SK-N-SH (cell line): ENCODE data around the gene PLCXD1. TPM values are rescaled to one million over a fixed set of nuclear protein-coding genes. Genes with fewer than 3 reads are reported as not detected.

Experiments
- CTCF ChIA-PET: fragments of 300-600, 350-600 bp; formaldehyde crosslinking; extraction: SDS; loops from one replicate; lab custom pipeline; 2021; lab: Yijun Ruan, JAX
- POLR2A ChIA-PET: fragments of 350-600 bp; sonication (Branson Sonifier 250); formaldehyde crosslinking; extraction: SDS; loops from one replicate; lab custom pipeline; 2020; ENCODE audit warnings: antibody characterized with exemption, inconsistent platforms; lab: Yijun Ruan, JAX
- DNase-seq: peaks from one replicate; pipeline ENCODE4 v3.0.0; 2012
- H2AFZ ChIP-seq: fragments of 200-600 bp; sonication (generic); 2 replicates; pipeline ENCODE4 v1.8.1; 2016; ENCODE audit warnings: antibody characterized with exemption, mild to moderate bottlenecking, low read depth
- H3F3A ChIP-seq: fragments of 200-600 bp; sonication (generic); replicated peaks from 2 replicates; pipeline ENCODE3; 2016; ENCODE audit warnings: antibody characterized with exemption, mild to moderate bottlenecking; ENCODE audit not compliant: insufficient read depth
- H3K27ac ChIP-seq, 2 experiments: fragments of 200-500 bp in 1 of 2; fragments of 200-600 bp in 1 of 2; sonication (Bioruptor generic) in 1 of 2; sonication (generic), shearing (Covaris generic) in 1 of 2; 2 replicates each; pipeline versions ENCODE4 v1.5.1 to v1.6.1; 2014 to 2016; ENCODE audit warnings: low read depth in 2 of 2, inconsistent platforms in 1 of 2, low read length in 1 of 2, mild to moderate bottlenecking in 1 of 2, mixed read lengths in 1 of 2
- H3K27me3 ChIP-seq: fragments of 200-600 bp; sonication (generic), shearing (Covaris generic); 2 replicates; pipeline ENCODE4 v1.6.1; 2016; ENCODE audit warnings: mixed run types; ENCODE audit not compliant: insufficient read depth
- H3K36me3 ChIP-seq, 2 experiments: fragments of 200-500 bp in 1 of 2; fragments of 200-600 bp in 1 of 2; sonication (Bioruptor generic) in 1 of 2; sonication (generic) in 1 of 2; replicated peaks in 1 of 2; 2 replicates each; pipeline versions ENCODE3 to v1.5.1; 2014 to 2016; ENCODE audit warnings: low read length in 1 of 2, mild to moderate bottlenecking in 1 of 2; ENCODE audit not compliant: insufficient read depth in 2 of 2, control insufficient read depth in 1 of 2
- H3K4me1 ChIP-seq, 2 experiments: fragments of 200-500 bp in 1 of 2; fragments of 200-600 bp in 1 of 2; sonication (Bioruptor generic) in 1 of 2; sonication (generic), shearing (Covaris generic) in 1 of 2; 2 replicates each; pipeline versions ENCODE4 v1.5.1 to v1.6.1; 2014 to 2016; ENCODE audit warnings: low read depth in 1 of 2, low read length in 1 of 2, mixed run types in 1 of 2; ENCODE audit not compliant: insufficient read depth in 2 of 2, control insufficient read depth in 1 of 2
- H3K4me2 ChIP-seq: fragments of 200-600 bp; sonication (generic), shearing (Covaris generic); 2 replicates; pipeline ENCODE4 v1.6.1; 2017; ENCODE audit warnings: mixed run types
- H3K4me3 ChIP-seq, 2 experiments: fragments of 200-500 bp in 1 of 2; fragments of 200-600 bp in 1 of 2; sonication (Bioruptor generic) in 1 of 2; sonication (generic), shearing (Covaris generic) in 1 of 2; 2 replicates each; pipeline versions ENCODE4 v1.5.1 to v1.8.1; 2014 to 2016; ENCODE audit warnings: low read depth in 2 of 2, inconsistent platforms in 1 of 2, low read length in 1 of 2, mild to moderate bottlenecking in 1 of 2, mixed read lengths in 1 of 2, moderate library complexity in 1 of 2
- H3K79me2 ChIP-seq: fragments of 200-600 bp; sonication (generic); 2 replicates; pipeline ENCODE4 v1.8.1; 2017; ENCODE audit warnings: mild to moderate bottlenecking; ENCODE audit not compliant: insufficient read depth
- H3K9ac ChIP-seq: fragments of 200-600 bp; sonication (generic); 2 replicates; pipeline ENCODE4 v1.6.1; 2017; ENCODE audit warnings: mixed run types
- H3K9me2 ChIP-seq: fragments of 200-600 bp; sonication (generic); 2 replicates; pipeline ENCODE4 v1.6.1; 2017; ENCODE audit warnings: mixed run types
- H3K9me3 ChIP-seq: fragments of 200-600 bp; sonication (generic); 2 replicates; pipeline ENCODE4 v1.6.1; 2017; ENCODE audit warnings: mixed run types, mild to moderate bottlenecking, moderate library complexity
- H4K20me1 ChIP-seq: fragments of 200-600 bp; sonication (generic); 2 replicates; pipeline ENCODE4 v1.6.1; 2017; ENCODE audit warnings: mild to moderate bottlenecking, mixed run types; ENCODE audit not compliant: insufficient read depth
- ELF1 ChIP-seq: IDR thresholded peaks from 2 replicates; pipeline ENCODE4 v1.4.0; 2012
- EP300 ChIP-seq, 2 experiments: IDR thresholded peaks; 2 replicates each; pipeline versions ENCODE4 v1.4.0 to v1.6.1; 2012; ENCODE audit warnings: borderline replicate concordance in 1 of 2, low read depth in 1 of 2, low read length in 1 of 2
- FOSL2 ChIP-seq: IDR thresholded peaks from 2 replicates; pipeline ENCODE4 v1.4.0; 2012; ENCODE audit warnings: low read depth, mild to moderate bottlenecking, moderate library complexity, borderline replicate concordance
- GABPA ChIP-seq: IDR thresholded peaks from 2 replicates; pipeline ENCODE4 v1.4.0; 2012; ENCODE audit warnings: low read depth, mild to moderate bottlenecking
- IRF3 ChIP-seq: fragments of 150-350 bp; IDR thresholded peaks from 2 replicates; pipeline ENCODE4 v1.6.1; 2016; ENCODE audit warnings: mild to moderate bottlenecking, low read depth, low read length
- JUND ChIP-seq: IDR thresholded peaks from 2 replicates; pipeline ENCODE4 v1.4.0; 2012
- MAX ChIP-seq: IDR thresholded peaks from 2 replicates; pipeline ENCODE4 v1.4.0; 2012; ENCODE audit warnings: low read depth
- MXI1 ChIP-seq: IDR thresholded peaks from 2 replicates; pipeline ENCODE4 v1.6.1; 2012; ENCODE audit warnings: mild to moderate bottlenecking, low read depth, low read length, improper control_type of control experiment
- NRF1 ChIP-seq: IDR thresholded peaks from 2 replicates; pipeline ENCODE4 v1.6.1; 2012; ENCODE audit warnings: low read depth, mild to moderate bottlenecking, low read length
- RAD21 ChIP-seq: IDR thresholded peaks from 2 replicates; pipeline ENCODE4 v1.6.1; 2012; ENCODE audit warnings: mild to moderate bottlenecking, low read length
- RCOR1 ChIP-seq: fragments of 150-350 bp; IDR thresholded peaks from 2 replicates; pipeline ENCODE4 v1.6.1; 2017; ENCODE audit warnings: antibody characterized with exemption, low read length
- SMC3 ChIP-seq: IDR thresholded peaks from 2 replicates; pipeline ENCODE4 v1.6.1; 2012; ENCODE audit warnings: low read depth, low read length, improper control_type of control experiment
- WGBS: methylation state at CpG from one replicate; pipeline ENCODE4 v1.1.6; 2017; ENCODE audit warnings: low lambda C conversion rate; 5-methylcytosine and 5-hydroxymethylcytosine counted together
- polyA plus RNA-seq, 3 experiments: library from polyadenylated mRNA; depleted of rRNA; stranded (reverse); fragments of >200 nt; gene quantifications; 2 replicates each; pipeline ENCODE4 v1.2.3, GENCODE V29; 2012
- TF ChIP-seq, protein P1 (sequence below): IDR thresholded peaks from 2 replicates; pipeline ENCODE4 v1.6.1; 2012; ENCODE audit warnings: mild to moderate bottlenecking, low read depth, low read length, moderate library complexity
- TF ChIP-seq, protein P2 (sequence below): IDR thresholded peaks from 2 replicates; pipeline ENCODE4; 2012

The PLCXD1 gene
- polyA plus RNA-seq, 1 of the 3 experiments (the other 2 are of a cell fraction): 14.8 TPM

DNA sequence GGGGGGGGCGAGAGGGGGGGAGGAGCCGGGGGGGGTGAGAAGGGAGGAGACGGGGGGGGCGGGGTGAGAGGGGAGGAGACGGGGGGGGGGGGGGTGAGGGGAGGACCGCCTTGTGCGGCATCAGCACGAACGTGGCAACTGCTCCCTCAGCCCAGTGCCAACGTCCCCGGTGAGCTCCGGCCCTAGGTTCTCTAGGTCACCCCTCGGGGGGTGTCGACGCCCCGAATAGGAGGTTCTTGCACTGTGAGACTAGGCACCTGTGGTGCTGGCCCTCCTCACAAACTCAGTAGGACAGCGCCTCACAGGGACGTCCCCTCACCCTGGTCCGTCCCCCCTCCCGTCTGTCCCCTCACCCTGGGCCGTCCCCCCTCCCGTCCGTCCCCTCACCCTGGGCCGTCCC, 58.9 kb downstream of the PLCXD1 start (continued):
- TF ChIP-seq MAX (no peak), ELF1 (no peak), RAD21 (no peak), MXI1 (no peak), SMC3 (no peak)

GRCh38 chrX:340641-341423, 59.7 kb downstream of the PLCXD1 start:
- H3K79me2 ChIP-seq: no peaks in the 10 kb centered on the region
- no peak overlapping the region for H3K4me3 ChIP-seq
- no peak overlapping the region for H2AFZ ChIP-seq
- no peaks in the 10 kb centered on the region for H3K4me1 ChIP-seq
- H3K9me2 ChIP-seq: no peaks in the 10 kb centered on the region
- ChIA-PET CTCF (no interaction called here), POLR2A (no interaction called here)
- H3K27ac ChIP-seq: no peak overlapping the region
- no peaks in the 10 kb centered on the region for H3F3A ChIP-seq
- WGBS: 96% methylated on average over 32 of the region's 52 CpGs
- no peaks in the 10 kb centered on the region for H4K20me1 ChIP-seq
- peaks cover 4 to 7% of the 10 kb centered on the region in 2 experiments for H3K36me3 ChIP-seq
- no peak overlapping the region for H3K4me2 ChIP-seq
- no peak for TF ChIP-seq EP300 (IDR thresholded peaks at IDR 0.05; ENCODE audit: borderline replicate concordance in 1 of 2, low read depth in 1 of 2, low read length in 1 of 2)
- TF ChIP-seq RCOR1: no peak
- TF ChIP-seq MXI1: no peak
- TF ChIP-seq GABPA: no peak
- no peak for TF ChIP-seq FOSL2
- TF ChIP-seq ELF1: no peak
- no peak for TF ChIP-seq NRF1
- TF ChIP-seq JUND: no peak
- TF ChIP-seq, protein P1, sequence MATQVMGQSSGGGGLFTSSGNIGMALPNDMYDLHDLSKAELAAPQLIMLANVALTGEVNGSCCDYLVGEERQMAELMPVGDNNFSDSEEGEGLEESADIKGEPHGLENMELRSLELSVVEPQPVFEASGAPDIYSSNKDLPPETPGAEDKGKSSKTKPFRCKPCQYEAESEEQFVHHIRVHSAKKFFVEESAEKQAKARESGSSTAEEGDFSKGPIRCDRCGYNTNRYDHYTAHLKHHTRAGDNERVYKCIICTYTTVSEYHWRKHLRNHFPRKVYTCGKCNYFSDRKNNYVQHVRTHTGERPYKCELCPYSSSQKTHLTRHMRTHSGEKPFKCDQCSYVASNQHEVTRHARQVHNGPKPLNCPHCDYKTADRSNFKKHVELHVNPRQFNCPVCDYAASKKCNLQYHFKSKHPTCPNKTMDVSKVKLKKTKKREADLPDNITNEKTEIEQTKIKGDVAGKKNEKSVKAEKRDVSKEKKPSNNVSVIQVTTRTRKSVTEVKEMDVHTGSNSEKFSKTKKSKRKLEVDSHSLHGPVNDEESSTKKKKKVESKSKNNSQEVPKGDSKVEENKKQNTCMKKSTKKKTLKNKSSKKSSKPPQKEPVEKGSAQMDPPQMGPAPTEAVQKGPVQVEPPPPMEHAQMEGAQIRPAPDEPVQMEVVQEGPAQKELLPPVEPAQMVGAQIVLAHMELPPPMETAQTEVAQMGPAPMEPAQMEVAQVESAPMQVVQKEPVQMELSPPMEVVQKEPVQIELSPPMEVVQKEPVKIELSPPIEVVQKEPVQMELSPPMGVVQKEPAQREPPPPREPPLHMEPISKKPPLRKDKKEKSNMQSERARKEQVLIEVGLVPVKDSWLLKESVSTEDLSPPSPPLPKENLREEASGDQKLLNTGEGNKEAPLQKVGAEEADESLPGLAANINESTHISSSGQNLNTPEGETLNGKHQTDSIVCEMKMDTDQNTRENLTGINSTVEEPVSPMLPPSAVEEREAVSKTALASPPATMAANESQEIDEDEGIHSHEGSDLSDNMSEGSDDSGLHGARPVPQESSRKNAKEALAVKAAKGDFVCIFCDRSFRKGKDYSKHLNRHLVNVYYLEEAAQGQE: no peak
- no peak for TF ChIP-seq RAD21
- TF ChIP-seq, protein P2, sequence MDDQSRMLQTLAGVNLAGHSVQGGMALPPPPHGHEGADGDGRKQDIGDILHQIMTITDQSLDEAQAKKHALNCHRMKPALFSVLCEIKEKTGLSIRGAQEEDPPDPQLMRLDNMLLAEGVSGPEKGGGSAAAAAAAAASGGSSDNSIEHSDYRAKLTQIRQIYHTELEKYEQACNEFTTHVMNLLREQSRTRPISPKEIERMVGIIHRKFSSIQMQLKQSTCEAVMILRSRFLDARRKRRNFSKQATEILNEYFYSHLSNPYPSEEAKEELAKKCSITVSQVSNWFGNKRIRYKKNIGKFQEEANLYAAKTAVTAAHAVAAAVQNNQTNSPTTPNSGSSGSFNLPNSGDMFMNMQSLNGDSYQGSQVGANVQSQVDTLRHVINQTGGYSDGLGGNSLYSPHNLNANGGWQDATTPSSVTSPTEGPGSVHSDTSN: no peak
- TF ChIP-seq IRF3: no peak
- no peak overlapping the region for H3K9ac ChIP-seq
- no peak for DNase-seq
- no peaks in the 10 kb centered on the region for H3K27me3 ChIP-seq
- no peaks in the 10 kb centered on the region for H3K9me3 ChIP-seq
